SK-N-SH (cell line): ENCODE measurements around the gene GABRA5. TPM values are rescaled to one million over a fixed set of nuclear protein-coding genes. Genes with fewer than 3 reads are reported as not detected.

ENCODE experiments used
- CTCF ChIA-PET: fragments of 300-600, 350-600 bp; formaldehyde crosslinking; extraction: SDS; loops from one replicate; lab custom pipeline; 2021; lab: Yijun Ruan, JAX
- POLR2A ChIA-PET: fragments of 350-600 bp; sonication (Branson Sonifier 250); formaldehyde crosslinking; extraction: SDS; loops from one replicate; lab custom pipeline; 2020; ENCODE audit warnings: antibody characterized with exemption, inconsistent platforms; lab: Yijun Ruan, JAX
- DNase-seq: peaks from one replicate; pipeline ENCODE4 v3.0.0; 2012
- H2AFZ ChIP-seq: fragments of 200-600 bp; sonication (generic); 2 replicates; pipeline ENCODE4 v1.8.1; 2016; ENCODE audit warnings: antibody characterized with exemption, mild to moderate bottlenecking, low read depth
- H3F3A ChIP-seq: fragments of 200-600 bp; sonication (generic); replicated peaks from 2 replicates; pipeline ENCODE3; 2016; ENCODE audit warnings: antibody characterized with exemption, mild to moderate bottlenecking; ENCODE audit not compliant: insufficient read depth
- H3K27ac ChIP-seq, 2 experiments: fragments of 200-500 bp in 1 of 2; fragments of 200-600 bp in 1 of 2; sonication (Bioruptor generic) in 1 of 2; sonication (generic), shearing (Covaris generic) in 1 of 2; 2 replicates each; pipeline versions ENCODE4 v1.5.1 to v1.6.1; 2014 to 2016; ENCODE audit warnings: low read depth in 2 of 2, inconsistent platforms in 1 of 2, low read length in 1 of 2, mild to moderate bottlenecking in 1 of 2, mixed read lengths in 1 of 2
- H3K27me3 ChIP-seq: fragments of 200-600 bp; sonication (generic), shearing (Covaris generic); 2 replicates; pipeline ENCODE4 v1.6.1; 2016; ENCODE audit warnings: mixed run types; ENCODE audit not compliant: insufficient read depth
- H3K36me3 ChIP-seq, 2 experiments: fragments of 200-500 bp in 1 of 2; fragments of 200-600 bp in 1 of 2; sonication (Bioruptor generic) in 1 of 2; sonication (generic) in 1 of 2; replicated peaks in 1 of 2; 2 replicates each; pipeline versions ENCODE3 to v1.5.1; 2014 to 2016; ENCODE audit warnings: low read length in 1 of 2, mild to moderate bottlenecking in 1 of 2; ENCODE audit not compliant: insufficient read depth in 2 of 2, control insufficient read depth in 1 of 2
- H3K4me1 ChIP-seq, 2 experiments: fragments of 200-500 bp in 1 of 2; fragments of 200-600 bp in 1 of 2; sonication (Bioruptor generic) in 1 of 2; sonication (generic), shearing (Covaris generic) in 1 of 2; 2 replicates each; pipeline versions ENCODE4 v1.5.1 to v1.6.1; 2014 to 2016; ENCODE audit warnings: low read depth in 1 of 2, low read length in 1 of 2, mixed run types in 1 of 2; ENCODE audit not compliant: insufficient read depth in 2 of 2, control insufficient read depth in 1 of 2
- H3K4me2 ChIP-seq: fragments of 200-600 bp; sonication (generic), shearing (Covaris generic); 2 replicates; pipeline ENCODE4 v1.6.1; 2017; ENCODE audit warnings: mixed run types
- H3K4me3 ChIP-seq, 2 experiments: fragments of 200-500 bp in 1 of 2; fragments of 200-600 bp in 1 of 2; sonication (Bioruptor generic) in 1 of 2; sonication (generic), shearing (Covaris generic) in 1 of 2; 2 replicates each; pipeline versions ENCODE4 v1.5.1 to v1.8.1; 2014 to 2016; ENCODE audit warnings: low read depth in 2 of 2, inconsistent platforms in 1 of 2, low read length in 1 of 2, mild to moderate bottlenecking in 1 of 2, mixed read lengths in 1 of 2, moderate library complexity in 1 of 2
- H3K79me2 ChIP-seq: fragments of 200-600 bp; sonication (generic); 2 replicates; pipeline ENCODE4 v1.8.1; 2017; ENCODE audit warnings: mild to moderate bottlenecking; ENCODE audit not compliant: insufficient read depth
- H3K9ac ChIP-seq: fragments of 200-600 bp; sonication (generic); 2 replicates; pipeline ENCODE4 v1.6.1; 2017; ENCODE audit warnings: mixed run types
- H3K9me2 ChIP-seq: fragments of 200-600 bp; sonication (generic); 2 replicates; pipeline ENCODE4 v1.6.1; 2017; ENCODE audit warnings: mixed run types
- H3K9me3 ChIP-seq: fragments of 200-600 bp; sonication (generic); 2 replicates; pipeline ENCODE4 v1.6.1; 2017; ENCODE audit warnings: mixed run types, mild to moderate bottlenecking, moderate library complexity
- H4K20me1 ChIP-seq: fragments of 200-600 bp; sonication (generic); 2 replicates; pipeline ENCODE4 v1.6.1; 2017; ENCODE audit warnings: mild to moderate bottlenecking, mixed run types; ENCODE audit not compliant: insufficient read depth
- ELF1 ChIP-seq: IDR thresholded peaks from 2 replicates; pipeline ENCODE4 v1.4.0; 2012
- EP300 ChIP-seq, 2 experiments: IDR thresholded peaks; 2 replicates each; pipeline versions ENCODE4 v1.4.0 to v1.6.1; 2012; ENCODE audit warnings: borderline replicate concordance in 1 of 2, low read depth in 1 of 2, low read length in 1 of 2
- FOXJ3 ChIP-seq: sonication (generic); formaldehyde crosslinking; IDR thresholded peaks from 2 replicates; pipeline ENCODE4 v1.5.1; 2020; ENCODE audit warnings: mild to moderate bottlenecking, missing genetic modification reagents
- GABPA ChIP-seq: IDR thresholded peaks from 2 replicates; pipeline ENCODE4 v1.4.0; 2012; ENCODE audit warnings: low read depth, mild to moderate bottlenecking
- GATA2 ChIP-seq: sonication (generic); formaldehyde crosslinking; IDR thresholded peaks from 2 replicates; pipeline ENCODE4 v1.5.0; 2020; ENCODE audit warnings: mild to moderate bottlenecking, missing genetic modification reagents
- MAX ChIP-seq: IDR thresholded peaks from 2 replicates; pipeline ENCODE4 v1.4.0; 2012; ENCODE audit warnings: low read depth
- MXI1 ChIP-seq: IDR thresholded peaks from 2 replicates; pipeline ENCODE4 v1.6.1; 2012; ENCODE audit warnings: mild to moderate bottlenecking, low read depth, low read length, improper control_type of control experiment
- PBX3 ChIP-seq: IDR thresholded peaks from 2 replicates; pipeline ENCODE4; 2012
- RAD21 ChIP-seq: IDR thresholded peaks from 2 replicates; pipeline ENCODE4 v1.6.1; 2012; ENCODE audit warnings: mild to moderate bottlenecking, low read length
- REST ChIP-seq: IDR thresholded peaks from 2 replicates; pipeline ENCODE4 v1.6.1; 2012; ENCODE audit warnings: mild to moderate bottlenecking, low read depth, low read length, moderate library complexity
- RFX5 ChIP-seq: IDR thresholded peaks from 2 replicates; pipeline ENCODE4 v1.6.1; 2012; ENCODE audit warnings: mild to moderate bottlenecking, improper control_type of control experiment, low read length
- SIN3A ChIP-seq: IDR thresholded peaks from 2 replicates; pipeline ENCODE4 v1.6.1; 2012; ENCODE audit warnings: low read depth, mild to moderate bottlenecking, low read length, moderate library complexity, borderline replicate concordance
- TCF12 ChIP-seq: IDR thresholded peaks from 2 replicates; pipeline ENCODE4 v1.4.0; 2012
- USF1 ChIP-seq: IDR thresholded peaks from 2 replicates; pipeline ENCODE4 v1.4.0; 2012; ENCODE audit warnings: low read depth, borderline replicate concordance
- YY1 ChIP-seq: IDR thresholded peaks from 2 replicates; pipeline ENCODE4 v1.4.0; 2012; ENCODE audit warnings: low read depth, mild to moderate bottlenecking
- ZBTB33 ChIP-seq: IDR thresholded peaks from 2 replicates; pipeline ENCODE4 v1.4.0; 2012; ENCODE audit warnings: low read depth, borderline replicate concordance
- WGBS: methylation state at CpG from one replicate; pipeline ENCODE4 v1.1.6; 2017; ENCODE audit warnings: low lambda C conversion rate; 5-methylcytosine and 5-hydroxymethylcytosine counted together
- polyA plus RNA-seq, 3 experiments: library from polyadenylated mRNA; depleted of rRNA; stranded (reverse); fragments of >200 nt; gene quantifications; 2 replicates each; pipeline ENCODE4 v1.2.3, GENCODE V29; 2012

GABRA5 gene
- polyA plus RNA-seq, 1 of the 3 experiments (the other 2 are of a cell fraction): not detected

GRCh38 chr15:26945046-26945445 is 78.2 kb downstream of the GABRA5 start:
- Histone ChIP-seq H3K9me3 (no peaks in the 10 kb centered on the region), H3K27ac (no peak overlapping the region), H3K27me3 (no peaks in the 10 kb centered on the region), H3K36me3 (no peaks in the 10 kb centered on the region), H3K79me2 (no peaks in the 10 kb centered on the region), H3K4me3 (no peak overlapping the region), H3K9me2 (no peaks in the 10 kb centered on the region), H3K4me1 (peaks cover 0 to 4% of the 10 kb centered on the region in 2 experiments; a peak in 1 of 4 replicates), H3K4me2 (no peak overlapping the region), H3K9ac (no peak overlapping the region), H3F3A (no peaks in the 10 kb centered on the region), H2AFZ (no peak overlapping the region), H4K20me1 (no peaks in the 10 kb centered on the region)
- TF ChIP-seq REST (no peak), PBX3 (no peak), EP300 (IDR thresholded peaks at IDR 0.05; ENCODE audit: borderline replicate concordance in 1 of 2, low read depth in 1 of 2, low read length in 1 of 2) (no peak)
- no peak for DNase-seq
- WGBS: 68% methylated on average over 13 of the region's 13 CpGs
- POLR2A ChIA-PET: no interaction called here
- CTCF ChIA-PET: no interaction called here

GRCh38 chr15:26950001-26950400 is 83.1 kb downstream of the GABRA5 start:
- no peaks in the 10 kb centered on the region for H3K79me2 ChIP-seq
- no peak overlapping the region for H3K9ac ChIP-seq
- CTCF ChIA-PET: interaction anchor here (1.0 kb wide), 1 partner anchor 9 kb away, joined by 4 read pairs; no protein-coding TSS in a partner anchor
- DNase-seq: no peak
- H3K4me1 ChIP-seq: peaks cover 0 to 4% of the 10 kb centered on the region in 2 experiments; a peak in 1 of 4 replicates
- H3K27ac ChIP-seq: no peak overlapping the region
- POLR2A ChIA-PET: no interaction called here
- no peaks in the 10 kb centered on the region for H3K27me3 ChIP-seq
- no peaks in the 10 kb centered on the region for H3K9me3 ChIP-seq
- no peak overlapping the region for H3K4me3 ChIP-seq
- no peaks in the 10 kb centered on the region for H3F3A ChIP-seq
- 17% methylated on average over 2 of the region's 2 CpGs for WGBS
- no peaks in the 10 kb centered on the region for H4K20me1 ChIP-seq
- H2AFZ ChIP-seq: no peak overlapping the region
- no peaks in the 10 kb centered on the region for H3K9me2 ChIP-seq
- no peak overlapping the region for H3K4me2 ChIP-seq
- TF ChIP-seq ELF1: no peak
- no peak for TF ChIP-seq USF1
- TF ChIP-seq GATA2 (CRISPR knock-in tag): no peak
- no peak for TF ChIP-seq MAX
- TF ChIP-seq SIN3A: no peak
- TF ChIP-seq RFX5: no peak
- no peak for TF ChIP-seq ZBTB33
- TF ChIP-seq GABPA: no peak
- no peak for TF ChIP-seq TCF12
- TF ChIP-seq MXI1: no peak
- no peak for TF ChIP-seq RAD21
- no peak for TF ChIP-seq FOXJ3 (CRISPR knock-in tag)
- no peak for TF ChIP-seq YY1
- no peaks in the 10 kb centered on the region for H3K36me3 ChIP-seq
